Activated T-helper 17 cell treated with anti-CD3 and anti-CD28 coated beads, Interleukin-2, amount 50 U/mL, for 72 hours (primary cell): ENCODE measurements around the gene NCBP1. TPM values are rescaled to one million over a fixed set of nuclear protein-coding genes. Genes with fewer than 3 reads are reported as not detected.
A peak's percentile ranks its signal among the peaks of the same experiment; 100 is the strongest.
"Not testable (repeated sequence)": the region's sequence is repeated elsewhere in the genome, so short reads cannot be mapped to it uniquely, and the experiment has no call there.

Experiments
- ATAC-seq: fragments of 150-1000 bp; cut with Tn5 transposase; replicated peaks from 2 replicates; pipeline ENCODE4 v1.10.0; 2021; ENCODE audit warnings: mild to moderate bottlenecking, moderate library complexity
- H3K27ac Mint-ChIP-seq: one replicate; pipeline ENCODE4 v1.8.0; 2022; ENCODE audit warnings: mixed read lengths
- H3K27me3 Mint-ChIP-seq: one replicate; pipeline ENCODE4 v1.8.0; 2022; ENCODE audit warnings: mixed read lengths
- H3K36me3 Mint-ChIP-seq: one replicate; pipeline ENCODE4 v1.8.0; 2022; ENCODE audit warnings: low read depth, mild to moderate bottlenecking, mixed read lengths
- H3K4me1 Mint-ChIP-seq: one replicate; pipeline ENCODE4 v1.8.0; 2022; ENCODE audit warnings: mixed read lengths
- H3K4me3 Mint-ChIP-seq: one replicate; pipeline ENCODE4 v1.8.0; 2022; ENCODE audit warnings: mild to moderate bottlenecking, mixed read lengths
- H3K9me3 Mint-ChIP-seq: one replicate; pipeline ENCODE4 v1.8.0; 2022; ENCODE audit warnings: mixed read lengths
- total RNA-seq, 2 donors: library from RNA; stranded (reverse); gene quantifications; one replicate each; pipeline ENCODE4 v1.2.3, GENCODE V29; 2022

The NCBP1 gene, protein sequence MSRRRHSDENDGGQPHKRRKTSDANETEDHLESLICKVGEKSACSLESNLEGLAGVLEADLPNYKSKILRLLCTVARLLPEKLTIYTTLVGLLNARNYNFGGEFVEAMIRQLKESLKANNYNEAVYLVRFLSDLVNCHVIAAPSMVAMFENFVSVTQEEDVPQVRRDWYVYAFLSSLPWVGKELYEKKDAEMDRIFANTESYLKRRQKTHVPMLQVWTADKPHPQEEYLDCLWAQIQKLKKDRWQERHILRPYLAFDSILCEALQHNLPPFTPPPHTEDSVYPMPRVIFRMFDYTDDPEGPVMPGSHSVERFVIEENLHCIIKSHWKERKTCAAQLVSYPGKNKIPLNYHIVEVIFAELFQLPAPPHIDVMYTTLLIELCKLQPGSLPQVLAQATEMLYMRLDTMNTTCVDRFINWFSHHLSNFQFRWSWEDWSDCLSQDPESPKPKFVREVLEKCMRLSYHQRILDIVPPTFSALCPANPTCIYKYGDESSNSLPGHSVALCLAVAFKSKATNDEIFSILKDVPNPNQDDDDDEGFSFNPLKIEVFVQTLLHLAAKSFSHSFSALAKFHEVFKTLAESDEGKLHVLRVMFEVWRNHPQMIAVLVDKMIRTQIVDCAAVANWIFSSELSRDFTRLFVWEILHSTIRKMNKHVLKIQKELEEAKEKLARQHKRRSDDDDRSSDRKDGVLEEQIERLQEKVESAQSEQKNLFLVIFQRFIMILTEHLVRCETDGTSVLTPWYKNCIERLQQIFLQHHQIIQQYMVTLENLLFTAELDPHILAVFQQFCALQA
- total RNA-seq = 10 to 100 TPM; 33.5 to 47.7 TPM

DNA sequence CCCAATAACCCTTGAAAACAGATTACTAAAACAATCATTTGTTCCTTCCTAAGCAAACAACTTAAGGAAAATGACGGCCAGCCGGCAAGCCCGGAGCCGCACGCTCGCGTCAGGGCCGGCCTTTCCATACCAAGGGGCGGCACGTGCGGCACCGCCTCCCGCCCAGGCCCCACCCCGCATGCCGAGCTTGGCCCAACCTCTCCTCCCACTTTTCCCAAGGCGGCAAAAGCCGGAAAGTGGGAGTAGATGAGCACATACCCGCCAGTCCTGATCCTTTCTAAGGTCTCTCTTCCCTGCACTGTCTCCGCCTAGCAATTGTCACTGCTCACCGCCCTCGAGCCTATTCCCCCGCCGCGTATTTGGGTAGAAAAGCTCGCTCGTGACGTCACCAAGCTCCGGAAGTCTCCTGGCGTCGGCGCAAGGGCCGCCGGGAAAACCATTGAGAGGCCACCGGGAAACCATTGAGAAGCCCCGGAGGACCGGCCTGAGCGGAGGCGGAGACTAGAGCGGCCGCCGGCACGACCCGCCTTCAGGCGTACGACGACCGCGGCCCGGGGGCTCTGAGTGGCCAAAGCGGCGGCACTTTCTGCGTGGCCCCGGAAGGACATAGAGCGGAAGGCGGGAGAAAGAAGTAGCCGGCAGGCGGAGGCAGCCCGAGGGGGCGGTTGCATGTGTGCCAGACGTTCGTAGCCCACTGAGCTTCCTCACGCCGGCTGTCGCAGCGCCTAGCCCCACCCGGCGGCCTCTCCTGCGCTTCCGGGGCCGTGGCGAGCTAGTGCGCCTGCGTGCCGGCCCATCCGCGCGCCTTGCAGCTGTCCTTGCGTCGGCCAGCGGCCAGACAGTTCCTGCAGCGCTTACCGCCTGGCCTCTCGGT, at the start of gene NCBP1, which contains the start of gene TSTD2:
TSS of gene NCBP1 (plus strand) at position 837 of the 874 bp plus-strand sequence. CDS start 61 bp downstream, outside the sequence.
TSS of gene TSTD2 (minus strand) at position 384 of the 874 bp plus-strand sequence. CDS start 5,806 bp downstream, outside the sequence.
- Mint-ChIP-seq H3K36me3 (peaks cover 44% of the 10 kb centered on the region), H3K27me3 (no peaks in the 10 kb centered on the region), H3K4me1 (peaks cover 20% of the 10 kb centered on the region), H3K9me3 (no peaks in the 10 kb centered on the region), H3K27ac (peak within 1 kb of the TSS; percentile 98), H3K4me3 (peak within 1 kb of the TSS; percentile 92)
- ATAC-seq = peak; percentile 86

DNA sequence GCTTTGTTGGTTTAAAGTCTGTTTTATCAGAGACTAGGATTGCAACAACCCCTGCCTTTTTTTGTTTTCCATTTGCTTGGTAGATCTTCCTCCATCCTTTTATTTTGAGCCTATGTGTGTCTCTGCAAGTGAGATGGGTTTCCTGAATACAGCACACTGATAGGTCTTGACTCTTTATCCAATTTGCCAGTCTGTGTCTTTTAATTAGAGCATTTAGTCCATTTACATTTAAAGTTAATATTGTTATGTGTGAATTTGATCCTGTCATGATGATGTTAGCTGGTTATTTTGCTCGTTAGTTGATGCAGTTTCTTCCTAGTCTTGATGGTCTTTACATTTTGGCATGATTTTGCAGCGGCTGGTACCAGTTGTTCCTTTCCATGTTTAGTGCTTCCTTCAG, 48.8 kb upstream of the NCBP1 start:
- not testable (repeated sequence) for ATAC-seq, H3K4me3 Mint-ChIP-seq, H3K36me3 Mint-ChIP-seq, H3K27me3 Mint-ChIP-seq, H3K4me1 Mint-ChIP-seq, H3K9me3 Mint-ChIP-seq, H3K27ac Mint-ChIP-seq

DNA sequence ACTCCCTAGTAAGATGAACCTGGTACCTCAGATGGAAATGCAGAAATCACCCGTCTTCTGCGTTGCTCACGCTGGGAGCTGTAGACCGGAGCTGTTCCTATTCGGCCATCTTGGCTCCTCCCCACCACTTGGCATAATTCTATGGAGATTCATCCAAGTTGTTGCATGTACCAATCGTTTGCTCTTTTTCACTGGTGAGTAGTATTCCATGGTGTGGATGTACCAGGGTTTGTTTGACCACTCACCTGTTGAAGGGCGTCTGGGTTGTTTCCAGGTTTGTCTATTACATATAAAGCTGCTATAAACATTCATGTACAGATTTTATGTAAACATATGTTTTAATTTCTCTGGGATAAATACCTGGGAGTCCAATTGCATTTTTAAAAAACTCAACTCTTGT, 46.7 kb upstream of the NCBP1 start:
- H3K27ac Mint-ChIP-seq, H3K4me1 Mint-ChIP-seq, H3K27me3 Mint-ChIP-seq, H3K9me3 Mint-ChIP-seq, ATAC-seq, H3K4me3 Mint-ChIP-seq, H3K36me3 Mint-ChIP-seq: not testable (repeated sequence)

DNA sequence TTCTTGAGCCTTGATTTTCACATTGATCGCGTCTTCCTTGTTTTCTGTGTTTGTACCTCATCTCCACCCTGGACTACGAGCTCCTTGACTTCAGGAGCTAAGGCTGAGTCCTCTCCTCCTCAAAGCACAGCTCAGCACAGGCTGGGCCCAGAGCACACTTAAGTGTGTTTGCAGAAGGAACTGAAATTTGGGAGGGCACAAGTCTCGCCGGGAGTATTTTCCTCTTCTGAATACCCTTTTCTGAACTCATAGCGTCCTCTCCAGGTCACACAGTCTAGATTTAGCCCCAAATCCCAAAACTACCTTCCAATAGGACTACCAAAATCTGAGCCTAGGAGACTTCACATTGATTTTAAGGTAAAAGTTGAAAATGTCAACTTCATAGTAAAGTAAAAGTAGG, 42.1 kb upstream of the NCBP1 start:
- Mint-ChIP-seq H3K9me3 (no peaks in the 10 kb centered on the region), H3K27me3 (peaks cover 3% of the 10 kb centered on the region), H3K27ac (no peak overlapping the region), H3K36me3 (no peaks in the 10 kb centered on the region), H3K4me3 (no peak overlapping the region), H3K4me1 (no peaks in the 10 kb centered on the region)
- no peak for ATAC-seq

DNA sequence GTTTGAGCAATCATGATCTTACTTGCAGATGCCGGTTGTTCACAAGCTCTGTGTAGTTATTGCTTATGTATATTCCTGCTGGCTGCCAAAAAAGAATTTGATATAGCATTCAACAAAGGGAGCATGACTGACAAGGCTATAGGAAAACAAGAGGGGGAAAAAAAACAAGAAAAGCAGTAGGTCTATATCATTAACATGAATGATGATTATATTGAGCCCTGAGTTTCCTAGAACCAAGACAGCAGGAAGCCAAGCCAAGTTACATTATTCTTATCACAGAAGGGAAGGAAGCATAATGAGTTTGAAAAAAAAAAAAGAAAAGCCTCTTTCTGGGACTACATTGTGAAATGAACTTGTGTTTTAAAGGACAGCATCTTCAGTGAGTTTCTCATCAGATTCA, 41.5 kb upstream of the NCBP1 start:
- no peak overlapping the region for H3K4me3 Mint-ChIP-seq

DNA sequence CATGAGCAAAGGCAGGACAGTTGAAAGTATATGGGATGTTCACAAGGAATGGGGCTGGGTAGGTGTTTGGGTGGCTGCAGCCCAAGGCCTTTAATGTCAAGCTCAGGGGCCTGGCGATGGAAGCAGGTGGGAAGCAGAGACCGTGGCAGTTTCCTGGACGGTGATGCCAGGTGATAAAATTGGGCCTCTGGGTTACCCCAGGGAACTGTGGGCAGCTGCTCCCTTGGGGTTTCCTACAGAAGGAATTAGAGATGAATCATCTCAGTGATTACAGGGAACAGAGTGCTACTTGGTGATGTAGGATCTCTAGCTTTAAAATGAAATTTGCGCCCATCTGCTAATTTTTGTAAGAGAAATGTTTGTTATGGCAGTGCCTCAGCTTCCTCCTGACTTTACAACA, 39.7 kb upstream of the NCBP1 start:
- Mint-ChIP-seq H3K4me3 (no peak overlapping the region), H3K27me3 (peaks cover 3% of the 10 kb centered on the region), H3K4me1 (peaks cover 7% of the 10 kb centered on the region), H3K36me3 (no peaks in the 10 kb centered on the region), H3K27ac (no peak overlapping the region), H3K9me3 (no peaks in the 10 kb centered on the region)
- ATAC-seq = no peak

More for the DNA sequence above, 41.5 kb upstream of the NCBP1 start:
- Mint-ChIP-seq H3K36me3 (no peaks in the 10 kb centered on the region), H3K4me1 (no peaks in the 10 kb centered on the region), H3K27ac (no peak overlapping the region), H3K9me3 (no peaks in the 10 kb centered on the region), H3K27me3 (peaks cover 3% of the 10 kb centered on the region)
- no peak for ATAC-seq

DNA sequence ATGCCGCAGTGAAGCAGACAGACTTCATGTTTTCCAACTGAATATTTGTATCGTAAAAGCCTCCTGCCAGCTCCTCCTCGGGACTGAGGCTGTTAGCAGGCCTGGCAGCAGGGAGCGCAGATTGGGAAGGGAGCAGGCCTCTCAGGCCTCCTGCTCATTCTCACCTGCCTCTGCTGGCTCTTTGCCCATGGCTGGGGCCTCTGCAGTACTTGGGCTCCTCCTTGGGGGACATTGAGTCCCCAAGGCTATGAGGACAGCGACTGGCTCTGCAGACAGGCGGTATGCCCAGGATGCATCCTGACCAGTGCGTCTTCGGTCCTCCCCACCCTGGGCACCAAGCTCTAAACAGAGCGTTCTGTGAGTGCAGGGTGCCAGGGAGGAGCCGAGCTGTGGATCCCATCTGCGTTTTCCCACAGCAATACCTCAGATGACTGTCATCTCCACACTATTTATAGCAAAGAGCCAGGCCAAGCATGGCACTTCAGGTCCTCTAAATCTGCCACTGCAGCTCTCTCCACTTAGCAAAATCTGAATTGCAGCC, 39.2 kb upstream of the NCBP1 start:
- no peak for ATAC-seq
- Mint-ChIP-seq H3K9me3 (no peaks in the 10 kb centered on the region), H3K27ac (no peak overlapping the region), H3K4me1 (peaks cover 9% of the 10 kb centered on the region), H3K27me3 (peaks cover 3% of the 10 kb centered on the region), H3K4me3 (no peak overlapping the region), H3K36me3 (no peaks in the 10 kb centered on the region)

DNA sequence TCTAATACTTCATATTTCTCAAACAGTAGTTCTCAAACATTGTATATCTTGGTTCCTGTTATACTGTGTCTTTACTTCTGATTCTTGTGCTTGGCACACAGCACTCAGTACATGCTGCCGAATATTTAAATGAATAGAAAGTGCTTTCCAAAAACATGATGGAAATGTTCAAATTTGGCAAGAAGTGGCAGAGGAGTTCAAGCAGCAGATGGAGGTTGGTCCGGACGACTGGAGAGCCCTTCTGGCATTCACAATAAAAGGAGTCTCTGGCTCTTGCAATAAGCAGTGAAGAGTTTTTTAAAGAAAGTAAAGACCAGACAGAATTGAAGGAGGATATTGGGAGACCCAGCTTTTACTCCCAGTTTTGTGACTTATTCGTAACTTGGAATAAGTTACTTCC, 36.7 kb upstream of the NCBP1 start:
- ATAC-seq = no peak
- Mint-ChIP-seq H3K4me3 (no peak overlapping the region), H3K4me1 (peaks cover 9% of the 10 kb centered on the region), H3K36me3 (peaks cover 22% of the 10 kb centered on the region), H3K27ac (no peak overlapping the region), H3K27me3 (no peaks in the 10 kb centered on the region), H3K9me3 (no peaks in the 10 kb centered on the region)

DNA sequence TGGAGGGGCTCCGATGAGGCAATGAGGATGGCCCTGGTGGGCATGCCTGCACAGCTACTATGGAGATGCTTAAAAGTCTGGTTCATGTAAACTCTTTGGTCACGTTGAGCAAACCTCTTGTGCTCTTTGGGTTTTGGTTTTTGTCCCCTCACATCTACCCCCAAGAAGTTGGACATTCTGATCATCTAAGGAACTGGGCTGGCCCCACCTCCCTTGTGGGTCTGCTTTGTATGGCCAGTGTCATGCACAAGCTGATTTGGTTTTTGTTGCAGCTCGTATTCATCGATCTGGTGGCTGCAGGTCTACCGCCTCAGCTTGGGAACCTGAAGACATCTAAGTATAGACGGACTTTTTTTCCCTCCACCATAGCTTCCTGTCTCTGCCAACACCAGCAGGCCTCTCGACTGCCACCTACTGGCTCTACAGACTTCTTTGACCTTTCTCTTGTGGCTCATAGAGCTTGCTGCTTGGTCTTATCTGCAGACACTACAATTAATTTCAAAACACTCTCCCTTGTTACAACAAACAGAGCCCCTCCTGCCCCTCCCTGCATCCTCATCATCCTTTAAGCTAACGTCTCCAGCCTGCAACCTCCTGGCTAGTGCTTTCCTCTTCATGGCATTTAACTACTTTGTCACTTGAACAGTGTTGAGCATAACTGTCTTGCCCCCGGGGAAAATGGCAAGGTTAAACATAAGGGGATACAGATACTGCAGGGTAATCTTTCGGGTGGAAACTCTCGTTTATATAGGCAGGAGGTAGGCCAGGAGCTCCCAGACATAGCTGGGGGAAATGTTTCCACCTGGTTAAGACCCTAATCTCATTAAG, 34.9 kb upstream of the NCBP1 start:
- Mint-ChIP-seq H3K4me3 (peak overlapping the region; percentile 33), H3K36me3 (peaks cover 39% of the 10 kb centered on the region)

DNA sequence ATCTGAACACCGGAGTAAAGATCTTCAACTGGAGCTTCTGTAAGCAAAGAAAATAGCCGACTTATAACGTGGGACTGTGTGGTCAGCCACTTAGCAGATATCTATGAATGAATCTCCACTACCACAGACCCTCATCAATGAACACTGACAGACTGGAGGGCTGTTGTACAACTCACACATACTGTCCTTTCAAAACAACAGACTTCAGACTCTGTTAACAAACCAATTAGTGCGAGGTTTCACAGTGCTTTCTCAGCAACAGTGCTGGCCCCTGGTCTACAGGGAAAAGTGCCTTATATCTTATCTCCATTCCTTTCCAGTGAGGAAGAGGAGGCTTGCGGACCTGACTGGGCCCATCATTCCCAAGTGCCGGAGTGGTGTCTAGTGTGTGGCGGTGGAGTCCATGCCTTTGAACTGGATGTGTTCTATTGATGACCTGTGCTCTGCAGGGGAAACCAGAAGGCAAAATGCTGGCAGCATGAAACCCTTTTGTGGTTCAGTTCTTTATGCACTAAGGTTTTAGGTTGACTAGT, 34.2 kb upstream of the NCBP1 start:
- peaks cover 46% of the 10 kb centered on the region for H3K36me3 Mint-ChIP-seq
- no peak overlapping the region for H3K4me3 Mint-ChIP-seq
- H3K4me1 Mint-ChIP-seq = peaks cover 9% of the 10 kb centered on the region
- H3K9me3 Mint-ChIP-seq = no peaks in the 10 kb centered on the region
- no peak overlapping the region for H3K27ac Mint-ChIP-seq
- H3K27me3 Mint-ChIP-seq = no peaks in the 10 kb centered on the region
- ATAC-seq = no peak

More for the DNA sequence above, 34.9 kb upstream of the NCBP1 start:
- peaks cover 9% of the 10 kb centered on the region for H3K4me1 Mint-ChIP-seq
- no peaks in the 10 kb centered on the region for H3K27me3 Mint-ChIP-seq
- peak; percentile 91 for ATAC-seq
- no peaks in the 10 kb centered on the region for H3K9me3 Mint-ChIP-seq
- H3K27ac Mint-ChIP-seq = peak overlapping the region; percentile 49

DNA sequence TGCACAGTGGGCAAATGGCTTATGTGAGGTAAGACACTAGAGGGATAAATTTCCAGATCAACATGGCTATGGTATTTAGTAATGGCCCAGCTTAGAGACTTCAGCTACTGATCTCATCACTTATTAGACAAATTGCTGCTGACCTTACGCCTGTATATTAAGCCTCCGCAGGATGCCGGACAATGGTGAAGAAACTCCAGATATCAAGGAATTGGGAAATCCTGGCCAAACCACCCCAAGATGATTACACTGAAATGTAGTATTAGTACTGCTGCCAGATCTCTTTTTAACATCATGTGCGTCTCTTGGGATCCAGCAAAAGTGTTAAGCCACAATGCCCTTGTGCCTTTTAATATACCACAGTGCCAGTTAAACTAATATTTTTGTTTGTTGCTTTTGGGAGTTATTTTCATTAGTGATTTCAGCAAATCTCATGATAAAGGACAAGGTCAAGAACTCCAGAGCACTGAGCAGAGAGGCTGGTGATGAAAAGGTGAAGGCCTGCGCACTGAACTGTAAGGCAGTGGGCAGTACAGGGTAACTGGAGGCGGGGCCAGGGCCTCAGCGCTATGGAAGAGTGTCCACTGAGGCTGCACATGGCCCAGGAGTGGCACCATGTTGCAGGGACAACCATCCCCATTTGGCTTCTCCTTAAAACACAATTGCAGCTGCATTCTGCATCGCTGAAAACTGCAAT, 32.9 kb upstream of the NCBP1 start:
- Mint-ChIP-seq H3K4me3 (no peak overlapping the region), H3K27ac (no peak overlapping the region), H3K27me3 (no peaks in the 10 kb centered on the region), H3K9me3 (no peaks in the 10 kb centered on the region), H3K4me1 (peaks cover 9% of the 10 kb centered on the region), H3K36me3 (peaks cover 59% of the 10 kb centered on the region)
- no peak for ATAC-seq

DNA sequence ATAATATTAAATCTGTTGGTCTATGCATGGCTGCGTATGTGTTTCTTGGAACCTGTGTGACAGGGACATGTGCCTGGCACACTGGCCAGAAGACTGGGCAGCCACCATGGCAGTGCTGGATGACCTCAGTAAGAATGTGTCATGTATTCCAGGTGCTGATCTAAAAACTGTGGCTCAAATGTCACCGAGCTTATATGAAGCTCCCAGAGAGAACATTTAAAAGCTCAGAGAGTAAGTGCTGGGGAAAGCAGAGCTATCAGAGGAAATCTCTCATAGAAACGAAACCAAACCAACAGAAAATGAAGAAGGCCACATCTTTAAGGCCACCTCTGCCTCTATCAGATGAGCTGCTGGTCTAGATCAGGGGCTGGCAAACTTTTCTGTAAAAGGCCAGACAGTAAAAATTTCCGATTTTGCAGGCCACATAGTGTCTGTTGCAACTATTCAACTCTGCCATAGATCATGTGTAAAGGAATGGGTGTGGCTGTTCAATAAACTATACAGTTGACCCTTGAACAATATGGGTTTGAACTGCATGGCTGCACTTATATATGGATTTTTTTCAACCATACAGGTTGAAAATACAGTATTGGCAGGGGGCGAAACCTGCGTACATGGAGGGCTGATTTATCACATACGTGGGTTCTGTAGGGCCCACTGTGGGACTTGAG, 32.3 kb upstream of the NCBP1 start:
- no peak for ATAC-seq
- H3K36me3 Mint-ChIP-seq = peaks cover 66% of the 10 kb centered on the region
- H3K27ac Mint-ChIP-seq = no peak overlapping the region
- H3K4me3 Mint-ChIP-seq = no peak overlapping the region
- no peaks in the 10 kb centered on the region for H3K27me3 Mint-ChIP-seq
- peaks cover 9% of the 10 kb centered on the region for H3K4me1 Mint-ChIP-seq
- no peaks in the 10 kb centered on the region for H3K9me3 Mint-ChIP-seq
